ENCODE results near the gene DIP2C.

DNA sequence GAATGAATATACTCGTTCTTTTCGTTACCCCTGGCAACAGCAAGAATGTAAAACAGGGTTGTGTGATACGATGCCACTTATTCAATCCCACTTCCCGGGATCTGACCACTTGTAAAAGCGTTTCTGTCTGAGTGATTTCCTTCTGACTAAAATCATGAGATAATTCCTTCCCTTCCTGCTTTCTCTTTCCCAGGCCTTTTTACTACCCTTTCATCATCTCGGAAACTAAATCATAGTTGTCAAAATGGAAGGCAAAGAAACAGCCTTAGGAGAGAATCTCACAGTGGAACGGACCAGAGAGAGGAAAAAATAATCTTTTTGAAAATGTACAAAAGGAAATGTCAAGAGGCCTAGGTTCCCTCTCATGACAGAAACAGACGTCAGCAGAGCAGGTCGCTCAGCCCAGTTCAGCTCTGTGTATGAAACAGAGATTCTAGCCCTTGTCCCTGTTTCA is 29.8 kb downstream of the DIP2C start:
- TF ChIP-seq, protein P1, sequence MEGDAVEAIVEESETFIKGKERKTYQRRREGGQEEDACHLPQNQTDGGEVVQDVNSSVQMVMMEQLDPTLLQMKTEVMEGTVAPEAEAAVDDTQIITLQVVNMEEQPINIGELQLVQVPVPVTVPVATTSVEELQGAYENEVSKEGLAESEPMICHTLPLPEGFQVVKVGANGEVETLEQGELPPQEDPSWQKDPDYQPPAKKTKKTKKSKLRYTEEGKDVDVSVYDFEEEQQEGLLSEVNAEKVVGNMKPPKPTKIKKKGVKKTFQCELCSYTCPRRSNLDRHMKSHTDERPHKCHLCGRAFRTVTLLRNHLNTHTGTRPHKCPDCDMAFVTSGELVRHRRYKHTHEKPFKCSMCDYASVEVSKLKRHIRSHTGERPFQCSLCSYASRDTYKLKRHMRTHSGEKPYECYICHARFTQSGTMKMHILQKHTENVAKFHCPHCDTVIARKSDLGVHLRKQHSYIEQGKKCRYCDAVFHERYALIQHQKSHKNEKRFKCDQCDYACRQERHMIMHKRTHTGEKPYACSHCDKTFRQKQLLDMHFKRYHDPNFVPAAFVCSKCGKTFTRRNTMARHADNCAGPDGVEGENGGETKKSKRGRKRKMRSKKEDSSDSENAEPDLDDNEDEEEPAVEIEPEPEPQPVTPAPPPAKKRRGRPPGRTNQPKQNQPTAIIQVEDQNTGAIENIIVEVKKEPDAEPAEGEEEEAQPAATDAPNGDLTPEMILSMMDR (conservative IDR thresholded peaks at IDR 0.05), result no peak
- no peak for TF ChIP-seq ZFX (IDR thresholded peaks at IDR 0.05)
